ENCODE results near the gene CTSH.

CTSH gene, protein sequence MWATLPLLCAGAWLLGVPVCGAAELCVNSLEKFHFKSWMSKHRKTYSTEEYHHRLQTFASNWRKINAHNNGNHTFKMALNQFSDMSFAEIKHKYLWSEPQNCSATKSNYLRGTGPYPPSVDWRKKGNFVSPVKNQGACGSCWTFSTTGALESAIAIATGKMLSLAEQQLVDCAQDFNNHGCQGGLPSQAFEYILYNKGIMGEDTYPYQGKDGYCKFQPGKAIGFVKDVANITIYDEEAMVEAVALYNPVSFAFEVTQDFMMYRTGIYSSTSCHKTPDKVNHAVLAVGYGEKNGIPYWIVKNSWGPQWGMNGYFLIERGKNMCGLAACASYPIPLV

GRCh38 chr15:78944669-78945407 is at the start of gene CTSH:
TSS of gene CTSH (minus strand) at chr15:78945046. CDS start at chr15:78944981, 65 bp downstream.
- peak; percentile 84 for DNase-seq

DNA sequence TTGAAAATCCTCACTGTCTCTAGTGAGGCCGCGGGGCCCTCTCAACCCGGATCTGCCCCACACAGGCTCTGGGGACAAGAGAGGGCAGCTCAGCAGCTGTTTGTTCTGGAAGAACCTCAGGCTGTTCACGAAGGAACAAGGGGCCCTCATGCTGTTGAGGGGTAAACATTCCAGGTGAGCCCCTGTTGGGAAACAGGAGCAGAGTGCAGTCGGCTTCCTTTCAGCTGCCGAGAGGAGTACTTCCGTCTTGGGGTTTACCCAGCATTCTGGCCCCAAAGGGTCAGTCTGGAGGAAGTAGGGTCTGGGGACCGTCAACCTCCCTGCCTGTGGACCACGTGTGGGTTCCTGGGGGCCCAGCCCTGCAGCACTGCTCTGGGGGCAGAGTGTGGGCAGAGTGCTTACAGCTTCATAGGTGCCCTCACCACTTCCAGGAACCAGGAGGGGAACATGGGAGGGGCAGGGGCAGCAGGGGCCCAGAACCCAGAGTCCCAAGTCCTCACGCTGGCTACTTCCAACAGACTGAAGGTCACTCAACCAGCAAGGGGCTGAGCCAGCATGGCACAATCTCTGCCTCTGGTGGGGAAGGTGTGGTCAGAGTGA is 49.2 kb upstream of the CTSH start:
- DNase-seq = no peak

DNA sequence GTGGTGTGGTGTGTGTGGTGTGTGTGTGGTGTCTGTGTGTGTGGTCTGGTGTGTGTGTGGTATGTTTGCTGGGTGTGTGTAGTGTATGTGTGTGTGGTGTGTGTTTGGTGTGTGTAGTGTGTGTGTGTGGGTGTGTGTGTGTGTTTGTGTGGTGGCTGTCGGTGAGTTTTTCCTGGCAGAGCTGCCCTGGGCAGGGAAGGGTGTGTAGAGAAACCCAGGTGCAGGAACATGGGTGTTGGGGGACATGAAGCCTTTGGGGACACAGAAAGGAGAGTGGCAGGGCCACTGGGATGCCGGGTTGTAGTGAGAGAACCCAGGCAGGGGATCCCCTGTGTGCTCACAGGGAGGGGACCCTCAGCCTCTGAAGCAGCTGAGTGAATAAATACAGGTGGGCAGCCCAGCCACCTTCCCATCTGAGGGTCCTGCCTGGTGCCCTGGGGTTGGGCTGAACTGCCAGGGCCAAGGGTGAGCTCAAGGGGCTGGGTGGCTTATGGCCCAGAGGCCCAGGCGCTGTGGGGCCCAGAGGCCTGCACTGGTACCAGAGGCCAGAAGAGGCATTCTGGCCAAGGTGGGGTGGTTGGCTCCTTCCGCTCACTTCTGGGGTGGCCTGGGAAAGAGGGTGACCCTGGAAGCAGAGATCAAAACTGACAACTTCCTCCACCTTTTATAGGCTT is 48.5 kb upstream of the CTSH start:
- DNase-seq = no peak

GRCh38 chr15:78992416-78993256 is 47.8 kb upstream of the CTSH start:
- peak; percentile 37 for DNase-seq

- no peak for DNase-seq
Measured at GRCh38 chr15:78991879-78992278, 47.0 kb upstream of the CTSH start.

GRCh38 chr15:78991476-78991875 is 46.6 kb upstream of the CTSH start:
- no peak for DNase-seq

DNA sequence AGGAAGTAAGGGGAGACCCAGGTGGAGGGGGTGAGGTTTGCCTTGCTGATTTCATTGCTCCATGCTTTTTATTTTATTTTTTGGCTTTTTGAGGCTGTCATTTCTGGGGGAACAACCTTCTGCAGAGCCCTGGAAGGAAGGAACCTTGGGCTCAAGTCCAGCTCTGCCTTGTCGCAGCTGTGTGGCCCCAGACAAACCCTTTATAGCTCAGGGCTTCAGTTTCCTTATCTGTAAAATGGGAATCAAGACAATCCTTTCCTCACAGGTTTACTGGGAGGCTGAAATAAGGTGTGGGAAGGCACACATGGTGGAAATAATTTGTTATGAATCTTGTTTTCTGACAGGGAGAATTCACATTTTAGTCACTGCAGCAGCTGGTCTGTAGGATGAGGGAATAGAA is 45.4 kb upstream of the CTSH start:
- DNase-seq = no peak

DNA sequence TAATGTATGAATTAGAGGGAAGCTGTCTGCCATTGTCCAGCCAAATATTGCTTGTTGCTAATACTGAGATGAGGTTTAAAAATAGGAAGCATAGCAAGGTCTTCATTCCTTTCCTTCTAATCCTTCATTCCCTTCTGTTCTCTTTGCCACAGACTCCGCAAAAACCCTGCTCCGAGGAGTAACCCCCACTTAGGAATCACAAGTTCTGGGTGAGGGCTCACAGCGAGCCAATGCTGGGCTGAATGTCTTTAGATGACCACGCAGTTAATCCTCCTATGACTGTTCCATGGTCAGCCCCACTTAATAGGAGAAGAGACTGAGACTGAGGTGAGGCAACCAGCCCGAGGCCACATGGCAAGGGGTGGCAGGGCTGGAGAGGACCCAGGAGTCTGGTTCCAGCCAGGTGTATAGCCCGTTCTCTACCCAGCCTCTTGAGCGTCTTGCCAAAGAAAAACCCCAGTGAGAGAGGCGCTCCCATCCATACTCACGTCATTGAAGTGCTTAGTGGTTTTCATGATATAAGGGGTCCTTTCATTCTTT is 44.9 kb upstream of the CTSH start:
- no peak for DNase-seq

- DNase-seq = peak; percentile 97
Measured at GRCh38 chr15:78988361-78988911, 43.6 kb upstream of the CTSH start.

GRCh38 chr15:78987556-78988360 is 42.9 kb upstream of the CTSH start:
- no peak for DNase-seq

DNA sequence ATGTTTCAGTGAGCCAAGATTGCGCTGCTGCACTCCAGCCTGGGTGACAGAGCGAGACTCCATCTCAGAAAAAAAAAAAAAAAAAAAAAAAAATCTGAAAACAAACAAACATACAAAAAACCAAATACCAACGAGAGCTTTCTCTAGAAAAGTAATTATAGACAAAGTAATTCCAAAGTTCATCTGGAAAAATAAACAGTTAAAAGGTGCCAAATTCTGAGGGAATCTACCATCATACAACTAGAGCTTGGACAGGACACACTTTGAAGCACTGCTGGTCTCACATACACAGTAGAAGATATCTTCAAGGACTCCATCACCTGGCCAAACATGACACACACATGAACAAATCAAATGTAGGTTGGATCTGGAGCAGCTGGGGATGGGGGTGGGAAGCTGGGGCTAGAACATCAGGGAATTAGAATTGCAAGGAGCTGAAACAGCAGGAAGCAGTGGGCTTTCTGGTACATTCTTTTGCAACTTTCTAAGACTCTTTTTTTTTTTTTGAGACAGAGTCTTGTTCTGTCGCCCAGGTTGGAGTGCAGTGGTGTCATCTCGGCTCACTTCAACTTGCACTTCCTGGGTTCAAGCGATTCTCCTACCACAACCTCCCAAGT is 41.1 kb upstream of the CTSH start:
- no peak for DNase-seq

- DNase-seq = no peak
Measured at GRCh38 chr15:78984041-78984440, 39.2 kb upstream of the CTSH start.

DNA sequence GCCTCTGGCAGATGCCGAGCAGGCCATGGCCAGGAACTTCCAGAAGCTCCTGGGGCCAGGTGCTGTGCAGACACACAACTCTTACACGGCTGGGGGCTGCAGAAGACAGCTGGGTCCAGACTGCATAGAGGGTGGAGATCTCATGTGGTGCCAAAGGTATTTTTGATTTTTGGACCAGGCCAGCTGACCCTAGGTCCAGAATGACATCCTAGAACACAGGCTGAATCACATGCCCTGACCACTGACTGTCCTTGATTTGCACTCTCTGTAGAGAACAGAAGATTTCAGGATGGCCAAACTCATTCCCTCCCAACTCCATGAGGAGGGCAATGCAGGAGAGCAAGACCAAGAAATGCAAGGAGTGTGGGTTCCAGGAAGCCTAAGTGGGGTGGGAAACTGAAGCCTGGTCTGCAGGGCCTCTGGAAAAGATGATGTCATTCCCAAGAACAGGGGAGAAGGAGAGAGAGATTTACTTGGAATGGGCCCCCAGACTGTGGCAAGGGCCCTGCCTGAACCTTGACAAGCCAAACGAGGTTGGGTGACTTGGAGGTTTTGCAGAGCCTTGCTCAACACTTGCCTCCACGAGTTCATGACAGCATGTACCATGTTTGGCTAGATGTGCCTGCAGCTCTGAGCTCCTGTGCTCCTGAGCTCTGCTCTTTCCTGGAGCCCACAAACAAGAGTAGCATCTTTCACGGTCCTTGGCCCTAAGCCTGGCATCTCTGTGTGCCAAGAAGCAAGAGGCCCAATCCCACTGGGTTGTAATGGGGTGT is 38.5 kb upstream of the CTSH start:
- peak; percentile 61 for DNase-seq

- DNase-seq = peak; percentile 61
Measured at GRCh38 chr15:78982736-78983135, 37.9 kb upstream of the CTSH start.

DNA sequence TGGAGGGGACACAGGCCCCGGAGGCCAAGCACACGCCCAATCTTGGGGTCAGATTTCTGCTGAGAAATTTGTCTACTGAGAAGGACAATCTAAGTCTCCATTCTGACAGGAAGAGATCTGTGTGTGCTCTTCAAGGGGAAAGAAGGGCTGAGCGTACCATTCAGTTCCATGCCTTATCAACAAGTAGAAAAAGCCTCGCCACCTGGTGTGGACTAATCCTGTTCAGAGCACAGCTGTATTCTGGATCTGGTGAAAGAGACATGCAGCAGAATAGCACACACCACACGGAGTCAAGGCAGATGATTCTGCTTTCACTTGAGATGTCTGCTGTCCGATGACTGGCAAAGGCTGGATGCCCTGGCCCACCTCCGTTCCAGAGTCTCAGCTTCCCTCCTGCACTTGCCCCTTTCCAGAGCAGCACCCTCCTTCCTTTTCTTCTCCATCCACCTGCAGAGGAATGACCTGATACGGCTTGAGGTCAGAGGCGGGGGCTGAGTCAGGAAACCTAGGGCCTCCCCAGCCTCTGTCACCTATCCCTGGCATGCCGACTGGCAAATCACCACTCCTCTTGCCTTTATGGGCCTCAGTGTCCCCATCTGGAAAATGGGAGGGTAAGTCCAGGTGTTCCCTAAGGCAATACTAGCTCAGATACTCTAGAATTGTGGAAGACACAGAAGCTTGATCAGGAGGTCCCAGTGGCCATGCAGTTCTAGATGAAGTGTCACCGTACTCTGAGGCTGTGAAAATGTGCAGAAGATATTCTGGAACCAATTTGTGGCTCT is 36.9 kb upstream of the CTSH start:
- DNase-seq = no peak

DNA sequence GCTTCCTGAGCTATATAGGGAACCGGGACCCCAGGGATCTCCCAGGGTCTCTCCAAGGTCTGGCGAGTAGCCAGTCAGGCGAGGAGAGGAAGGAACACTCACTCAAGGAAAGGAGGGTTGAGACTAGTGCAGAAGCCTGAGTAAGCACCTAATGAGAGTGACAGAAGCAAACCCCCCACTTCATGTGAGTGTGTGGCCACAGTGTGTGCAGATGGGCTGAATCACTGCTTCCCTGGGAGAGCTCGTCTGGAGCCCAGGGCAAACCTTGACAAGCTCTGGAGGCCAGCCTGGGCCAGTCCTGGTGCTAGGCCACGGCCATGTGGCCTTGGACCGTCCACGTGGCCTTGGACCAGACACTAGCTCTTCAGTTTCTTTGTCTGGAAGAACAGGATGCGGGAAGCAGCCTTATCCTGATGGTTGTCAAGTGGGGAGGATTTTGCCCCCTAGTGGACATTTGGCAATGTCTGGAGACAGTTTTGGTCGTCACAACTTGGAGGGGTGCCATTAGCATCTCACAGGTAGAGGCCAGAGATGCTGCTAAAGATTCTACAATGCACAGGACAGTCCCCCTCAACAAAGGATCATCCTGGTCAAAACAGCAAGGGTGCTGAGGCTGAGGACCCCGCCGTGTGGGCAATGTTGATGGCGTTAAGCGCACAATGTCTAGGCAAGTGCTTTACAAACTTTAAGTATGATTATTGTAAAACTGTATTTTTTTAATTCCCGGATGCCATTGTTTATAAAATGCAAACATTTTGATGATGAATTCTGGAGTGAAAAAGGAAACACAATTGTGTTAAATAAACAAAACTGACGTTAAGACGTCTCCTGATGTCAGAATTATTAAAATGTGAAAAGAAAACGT is 34.8 kb upstream of the CTSH start:
- DNase-seq = no peak

DNA sequence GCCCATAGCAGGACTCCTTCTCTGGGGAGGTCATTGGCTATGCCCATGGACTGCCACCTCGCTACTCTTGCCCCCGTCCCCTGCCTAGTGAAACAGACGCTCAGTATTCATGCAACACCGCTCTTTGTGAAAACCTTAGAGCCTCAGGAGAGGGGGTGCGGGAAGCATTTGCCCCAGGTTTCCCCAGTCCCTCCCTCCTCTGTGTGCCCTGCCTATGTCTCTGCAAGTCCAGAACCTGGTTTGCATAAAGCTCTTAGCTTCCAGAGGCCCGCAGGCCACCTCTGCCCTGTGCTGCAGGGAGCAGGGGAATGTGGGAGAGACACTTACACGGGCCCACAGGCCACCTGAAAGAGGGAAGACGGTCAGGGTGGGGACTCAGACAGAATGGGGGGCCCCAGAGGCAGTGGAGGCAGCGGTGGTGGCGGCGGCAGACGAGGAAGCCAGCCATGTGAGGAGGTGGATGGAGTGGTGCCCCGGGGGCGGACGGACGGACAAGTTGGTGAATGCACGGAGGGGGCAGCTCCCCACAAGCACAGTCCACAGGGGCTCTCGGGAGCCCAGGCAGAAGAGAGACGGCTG is 33.8 kb upstream of the CTSH start:
- no peak for DNase-seq
